Measurements from ENCODE around the gene CYP26B1.

DNA sequence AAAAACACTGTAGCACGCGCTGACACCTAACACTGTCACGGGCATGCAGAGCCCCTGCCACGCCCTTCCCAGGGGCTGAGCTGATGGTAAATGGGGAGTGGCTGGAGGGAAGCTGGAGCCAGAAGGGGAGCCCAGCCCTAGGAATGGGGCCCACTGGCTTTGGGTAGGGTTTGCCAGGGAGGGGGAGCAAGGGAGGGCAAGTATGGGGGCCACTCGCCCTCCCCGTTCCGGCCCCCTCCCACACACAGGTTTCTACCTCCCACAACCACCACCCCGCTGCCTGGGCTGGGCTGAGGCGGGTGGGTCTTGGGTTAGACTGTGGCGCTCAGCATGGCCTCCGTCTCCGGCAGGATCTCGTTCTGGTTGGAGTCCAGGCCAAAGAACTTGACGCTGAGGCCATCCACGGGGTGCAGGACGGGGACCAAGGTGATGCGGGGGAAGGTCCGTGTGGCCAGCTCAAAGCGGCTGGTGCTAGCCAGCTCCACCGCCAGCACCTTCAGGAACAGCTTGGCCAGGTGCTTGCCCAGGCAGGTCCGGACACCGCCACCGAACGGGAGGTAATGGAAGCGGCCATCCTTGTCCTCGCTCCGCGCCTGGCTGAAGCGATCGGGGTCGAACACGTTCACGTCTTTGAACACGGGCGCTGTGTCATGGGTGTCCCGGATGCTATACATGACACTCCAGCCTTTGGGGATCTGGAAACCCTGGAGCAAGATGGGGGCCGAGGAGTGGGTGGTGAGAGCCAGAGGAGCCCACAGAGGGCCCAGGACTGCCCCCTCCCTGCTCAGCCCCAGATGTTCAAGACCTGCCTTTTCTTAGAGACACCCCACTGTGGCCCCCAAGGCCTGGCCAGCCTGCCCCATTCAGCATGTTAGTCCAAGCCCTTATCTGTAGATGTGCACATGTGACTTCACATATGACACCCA is 15.5 kb downstream of the CYP26B1 start:
- TF ChIP-seq CEBPB (IDR thresholded peaks at IDR 0.05) (no peak), EGR1 (IDR thresholded peaks at IDR 0.05) (no peak), ZBTB7A (IDR thresholded peaks at IDR 0.05; ENCODE audit: low read depth) (no peak), TAF1 (IDR thresholded peaks at IDR 0.05; ENCODE audit: low read depth) (no peak), EP300 (IDR thresholded peaks at IDR 0.05; ENCODE audit: borderline replicate concordance) (no peak), YY1 (IDR thresholded peaks at IDR 0.05; ENCODE audit: low read depth) (no peak), TEAD4 (IDR thresholded peaks at IDR 0.05) (no peak)
- TF ChIP-seq, protein P1, sequence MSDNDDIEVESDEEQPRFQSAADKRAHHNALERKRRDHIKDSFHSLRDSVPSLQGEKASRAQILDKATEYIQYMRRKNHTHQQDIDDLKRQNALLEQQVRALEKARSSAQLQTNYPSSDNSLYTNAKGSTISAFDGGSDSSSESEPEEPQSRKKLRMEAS (IDR thresholded peaks at IDR 0.05) = no peak
- TF ChIP-seq, protein P2, sequence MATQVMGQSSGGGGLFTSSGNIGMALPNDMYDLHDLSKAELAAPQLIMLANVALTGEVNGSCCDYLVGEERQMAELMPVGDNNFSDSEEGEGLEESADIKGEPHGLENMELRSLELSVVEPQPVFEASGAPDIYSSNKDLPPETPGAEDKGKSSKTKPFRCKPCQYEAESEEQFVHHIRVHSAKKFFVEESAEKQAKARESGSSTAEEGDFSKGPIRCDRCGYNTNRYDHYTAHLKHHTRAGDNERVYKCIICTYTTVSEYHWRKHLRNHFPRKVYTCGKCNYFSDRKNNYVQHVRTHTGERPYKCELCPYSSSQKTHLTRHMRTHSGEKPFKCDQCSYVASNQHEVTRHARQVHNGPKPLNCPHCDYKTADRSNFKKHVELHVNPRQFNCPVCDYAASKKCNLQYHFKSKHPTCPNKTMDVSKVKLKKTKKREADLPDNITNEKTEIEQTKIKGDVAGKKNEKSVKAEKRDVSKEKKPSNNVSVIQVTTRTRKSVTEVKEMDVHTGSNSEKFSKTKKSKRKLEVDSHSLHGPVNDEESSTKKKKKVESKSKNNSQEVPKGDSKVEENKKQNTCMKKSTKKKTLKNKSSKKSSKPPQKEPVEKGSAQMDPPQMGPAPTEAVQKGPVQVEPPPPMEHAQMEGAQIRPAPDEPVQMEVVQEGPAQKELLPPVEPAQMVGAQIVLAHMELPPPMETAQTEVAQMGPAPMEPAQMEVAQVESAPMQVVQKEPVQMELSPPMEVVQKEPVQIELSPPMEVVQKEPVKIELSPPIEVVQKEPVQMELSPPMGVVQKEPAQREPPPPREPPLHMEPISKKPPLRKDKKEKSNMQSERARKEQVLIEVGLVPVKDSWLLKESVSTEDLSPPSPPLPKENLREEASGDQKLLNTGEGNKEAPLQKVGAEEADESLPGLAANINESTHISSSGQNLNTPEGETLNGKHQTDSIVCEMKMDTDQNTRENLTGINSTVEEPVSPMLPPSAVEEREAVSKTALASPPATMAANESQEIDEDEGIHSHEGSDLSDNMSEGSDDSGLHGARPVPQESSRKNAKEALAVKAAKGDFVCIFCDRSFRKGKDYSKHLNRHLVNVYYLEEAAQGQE (IDR thresholded peaks at IDR 0.05; ENCODE audit: low read depth) = no peak
- TF ChIP-seq, protein P3, sequence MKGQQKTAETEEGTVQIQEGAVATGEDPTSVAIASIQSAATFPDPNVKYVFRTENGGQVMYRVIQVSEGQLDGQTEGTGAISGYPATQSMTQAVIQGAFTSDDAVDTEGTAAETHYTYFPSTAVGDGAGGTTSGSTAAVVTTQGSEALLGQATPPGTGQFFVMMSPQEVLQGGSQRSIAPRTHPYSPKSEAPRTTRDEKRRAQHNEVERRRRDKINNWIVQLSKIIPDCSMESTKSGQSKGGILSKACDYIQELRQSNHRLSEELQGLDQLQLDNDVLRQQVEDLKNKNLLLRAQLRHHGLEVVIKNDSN (IDR thresholded peaks at IDR 0.05) = no peak
